H1 (cell line): ENCODE results near the gene SRRM5. TPM values are rescaled to one million over a fixed set of nuclear protein-coding genes. Genes with fewer than 3 reads are reported as not detected.

ENCODE experiments used
- CTCF ChIA-PET: fragments of 300-600 bp; sonication (Branson Sonifier 250); formaldehyde crosslinking; loops from one replicate; lab custom pipeline; 2021; ENCODE audit not compliant: partially characterized antibody; lab: Charles Lee
- POLR2A ChIA-PET: fragments of 300-600 bp; sonication (Branson Sonifier 250); formaldehyde crosslinking; loops from one replicate; lab custom pipeline; 2021; ENCODE audit warnings: inconsistent platforms; ENCODE audit not compliant: partially characterized antibody; lab: Charles Lee
- DNase-seq, 2 experiments: peaks; one replicate each; pipeline versions ENCODE4 v3.0.0 to v3.0.0-alpha.2; 2010 to 2022; ENCODE audit warnings: low spot score in 2 of 2, low read depth in 1 of 2, mixed read lengths in 1 of 2
- FAIRE-seq: peaks from 2 replicates; lab custom pipeline; 2011; peaks lifted over from hg19 to GRCh38; lab: Jason Lieb, UNC
- H2AFZ ChIP-seq: 2 replicates; pipeline ENCODE4 v1.8.1; 2012; ENCODE audit warnings: low read length, inconsistent platforms
- H2AK5ac ChIP-seq: 2 replicates; pipeline ENCODE4 v1.6.1; 2013; ENCODE audit warnings: low read depth, low read length
- H2BK120ac ChIP-seq: replicated peaks from 2 replicates; pipeline ENCODE3; 2013; ENCODE audit warnings: low read depth, low read length, inconsistent platforms
- H2BK12ac ChIP-seq: 2 replicates; pipeline ENCODE4 v1.6.1; 2013; ENCODE audit warnings: low read depth, low read length
- H2BK15ac ChIP-seq: 2 replicates; pipeline ENCODE4 v1.6.1; 2013; ENCODE audit warnings: low read length
- H2BK20ac ChIP-seq: 2 replicates; pipeline ENCODE4 v1.6.1; 2013; ENCODE audit warnings: low read length
- H2BK5ac ChIP-seq: 2 replicates; pipeline ENCODE4 v1.6.1; 2013; ENCODE audit warnings: low read depth, low read length
- H3K14ac ChIP-seq: 2 replicates; pipeline ENCODE4 v1.6.1; 2013; ENCODE audit warnings: inconsistent platforms; ENCODE audit not compliant: insufficient read length
- H3K18ac ChIP-seq: 2 replicates; pipeline ENCODE4 v1.6.1; 2013; ENCODE audit warnings: low read length; ENCODE audit errors: extremely low read depth
- H3K23ac ChIP-seq: 2 replicates; pipeline ENCODE4 v1.6.1; 2013; ENCODE audit warnings: inconsistent platforms; ENCODE audit not compliant: insufficient read length
- H3K23me2 ChIP-seq: 2 replicates; pipeline ENCODE4 v1.6.1; 2013; ENCODE audit warnings: low read depth, low read length
- H3K27ac ChIP-seq: 2 replicates; pipeline ENCODE4 v1.6.1; 2011; ENCODE audit warnings: low read depth, low read length, inconsistent platforms
- H3K27me3 ChIP-seq, 4 experiments: replicated peaks in 1 of 4; 1 replicate in 1 of 4; 2 replicates in 3 of 4; pipeline versions ENCODE4 v1.6.1 to v1.8.1; 2011 to 2013; ENCODE audit warnings: low read length in 3 of 4, mild to moderate bottlenecking in 3 of 4, inconsistent platforms in 2 of 4, mixed read lengths in 2 of 4, moderate library complexity in 1 of 4; ENCODE audit not compliant: control insufficient read depth in 3 of 4, insufficient read depth in 3 of 4; ENCODE audit errors: extremely low read depth in 1 of 4
- H3K36me3 ChIP-seq, 4 experiments: 2 replicates each; pipeline versions ENCODE4 v1.6.1 to v1.8.1; 2011 to 2013; ENCODE audit warnings: mild to moderate bottlenecking in 4 of 4, low read length in 3 of 4, moderate library complexity in 2 of 4, control low read depth in 1 of 4, inconsistent platforms in 1 of 4; ENCODE audit not compliant: insufficient read depth in 4 of 4, control insufficient read depth in 2 of 4
- H3K4ac ChIP-seq: replicated peaks from 2 replicates; pipeline ENCODE3; 2013; ENCODE audit warnings: low read length, low read depth, mixed read lengths, inconsistent platforms; ENCODE audit not compliant: insufficient read length
- H3K4me1 ChIP-seq, 4 experiments: replicated peaks in 1 of 4; 1 replicate in 1 of 4; 2 replicates in 3 of 4; pipeline versions ENCODE4 v1.6.1 to v1.8.1; 2011 to 2013; ENCODE audit warnings: low read length in 3 of 4, inconsistent platforms in 2 of 4, mixed read lengths in 1 of 4; ENCODE audit not compliant: insufficient read depth in 4 of 4, control insufficient read depth in 3 of 4
- H3K4me2 ChIP-seq, 2 experiments: 2 replicates each; pipeline versions ENCODE4 v1.6.1 to v1.8.1; 2011 to 2013; ENCODE audit warnings: low read depth in 2 of 2, low read length in 2 of 2, control low read depth in 1 of 2, inconsistent platforms in 1 of 2, mild to moderate bottlenecking in 1 of 2; ENCODE audit not compliant: insufficient read depth in 1 of 2
- H3K4me3 ChIP-seq, 4 experiments: fragments of 200-600, 300-600 bp in 1 of 4; sonication (generic), shearing (Covaris generic), sonication (Bioruptor Twin) in 1 of 4; 2 replicates each; pipeline versions ENCODE4 v1.5.1 to v1.8.1; 2011 to 2016; ENCODE audit warnings: low read length in 4 of 4, low read depth in 3 of 4, control low read depth in 2 of 4, inconsistent platforms in 2 of 4, mild to moderate bottlenecking in 2 of 4, mixed read lengths in 1 of 4, moderate library complexity in 1 of 4; ENCODE audit not compliant: insufficient read depth in 2 of 4; ENCODE audit errors: extremely low read depth in 1 of 4
- H3K56ac ChIP-seq: replicated peaks from 2 replicates; pipeline ENCODE3; 2013; ENCODE audit warnings: low read depth, mild to moderate bottlenecking, mixed read lengths, low read length, inconsistent platforms; ENCODE audit not compliant: insufficient read length
- H3K79me1 ChIP-seq: 2 replicates; pipeline ENCODE4 v1.6.1; 2013; ENCODE audit warnings: low read depth, low read length, control low read depth
- H3K79me2 ChIP-seq, 2 experiments: 2 replicates each; pipeline versions ENCODE4 v1.6.1 to v1.8.1; 2012 to 2013; ENCODE audit warnings: low read length in 2 of 2, mild to moderate bottlenecking in 2 of 2, inconsistent platforms in 1 of 2; ENCODE audit not compliant: insufficient read depth in 2 of 2, control insufficient read depth in 1 of 2
- H3K9ac ChIP-seq, 4 experiments: replicated peaks in 1 of 4; 1 replicate in 1 of 4; 2 replicates in 3 of 4; pipeline versions ENCODE4 v1.6.1 to v1.8.1; 2011 to 2013; ENCODE audit warnings: low read depth in 3 of 4, low read length in 3 of 4, control low read depth in 2 of 4, mild to moderate bottlenecking in 2 of 4, moderate library complexity in 2 of 4, inconsistent platforms in 1 of 4; ENCODE audit errors: extremely low read depth in 1 of 4
- H3K9me3 ChIP-seq, 2 experiments: 2 replicates each; pipeline versions ENCODE4 v1.6.1 to v1.8.1; 2012 to 2013; ENCODE audit warnings: mild to moderate bottlenecking in 2 of 2, moderate library complexity in 2 of 2, control low read depth in 1 of 2, inconsistent platforms in 1 of 2, low read depth in 1 of 2, low read length in 1 of 2, mixed read lengths in 1 of 2; ENCODE audit not compliant: insufficient read depth in 2 of 2
- H4K20me1 ChIP-seq, 2 experiments: replicated peaks in 1 of 2; 2 replicates each; pipeline versions ENCODE3 to v1.8.1; 2011 to 2013; ENCODE audit warnings: inconsistent platforms in 2 of 2, low read length in 2 of 2, mild to moderate bottlenecking in 1 of 2; ENCODE audit not compliant: insufficient read depth in 2 of 2, control insufficient read depth in 1 of 2
- H4K5ac ChIP-seq: 2 replicates; pipeline ENCODE4 v1.6.1; 2013; ENCODE audit warnings: low read length, low read depth, mixed read lengths, inconsistent platforms; ENCODE audit not compliant: insufficient read length
- H4K8ac ChIP-seq: 2 replicates; pipeline ENCODE4 v1.8.0; 2013; ENCODE audit warnings: mild to moderate bottlenecking, moderate library complexity, low read length, inconsistent platforms; ENCODE audit not compliant: insufficient read depth; ENCODE audit errors: extremely low read depth
- H4K91ac ChIP-seq: replicated peaks from 2 replicates; pipeline ENCODE3; 2013; ENCODE audit warnings: low read length, mixed read lengths, inconsistent platforms; ENCODE audit not compliant: insufficient read length
- ASH2L ChIP-seq: fragments of 200-600, 300-600 bp; sonication (generic); IDR thresholded peaks from one replicate; pipeline ENCODE4 v1.7.1; 2017; ENCODE audit warnings: low read length
- KDM5A ChIP-seq: fragments of 200-600 bp; IDR thresholded peaks from 2 replicates; pipeline ENCODE4 v1.7.1; 2012; ENCODE audit warnings: mild to moderate bottlenecking, low read length, inconsistent platforms, mixed read lengths
- NRF1 ChIP-seq: IDR thresholded peaks from 2 replicates; pipeline ENCODE4 v1.6.1; 2011; ENCODE audit warnings: mild to moderate bottlenecking, low read depth, low read length, improper control_type of control experiment
- POU5F1 ChIP-seq: IDR thresholded peaks from 2 replicates; pipeline ENCODE4 v1.6.1; 2011; ENCODE audit warnings: low read depth, mild to moderate bottlenecking, low read length, moderate library complexity
- SUZ12 ChIP-seq: fragments of 200-600 bp; sonication (generic); IDR thresholded peaks from 2 replicates; pipeline ENCODE4 v1.6.1; 2012; ENCODE audit warnings: mild to moderate bottlenecking, inconsistent platforms, low read length, moderate library complexity, mixed read lengths
- WGBS, 2 experiments: shearing (Covaris generic) in 1 of 2; methylation state at CpG; one replicate each; pipeline versions ENCODE4 v1.1.6 to v1.1.7; 2013 to 2015; ENCODE audit warnings: low lambda C conversion rate in 2 of 2, mixed read lengths in 2 of 2, inconsistent platforms in 1 of 2, low coverage in 1 of 2, missing lambda C conversion rate in 1 of 2; ENCODE audit not compliant: insufficient replicate concordance in 2 of 2, insufficient coverage in 1 of 2, insufficient read length in 1 of 2; ENCODE audit errors: extremely low coverage in 1 of 2, missing lambda C conversion rate in 1 of 2; 5-methylcytosine and 5-hydroxymethylcytosine counted together
- polyA plus RNA-seq, 7 experiments: library from polyadenylated mRNA; depleted of rRNA in 3 of 7; stranded (reverse) in 5 of 7; unstranded in 2 of 7; fragments of >200 nt in 5 of 7; fragments of 200-250 nt in 2 of 7; gene quantifications; 1 replicate in 5 of 7; 2 replicates in 1 of 7; 4 replicates in 1 of 7; pipeline versions ENCODE4 v1.2.1 to v1.2.3, GENCODE V29; 2011 to 2013; ENCODE audit warnings: missing spikeins in 2 of 7, mixed read lengths in 2 of 7
- total RNA-seq: library from RNA; stranded (reverse); fragmentation: NEBNext Ultra II Directional; extraction: Animal tissue kit (Norgen Biotek cat#: 25700); gene quantifications from 2 replicates; pipeline ENCODE4 v1.2.1, GENCODE V29; 2021

SRRM5 gene
- total and polyA plus RNA-seq, 2 of the 8 experiments (the other 6 are each of a cell fraction or from before 2014, with no cell fraction given), result 0.06 to 0.11 TPM

DNA sequence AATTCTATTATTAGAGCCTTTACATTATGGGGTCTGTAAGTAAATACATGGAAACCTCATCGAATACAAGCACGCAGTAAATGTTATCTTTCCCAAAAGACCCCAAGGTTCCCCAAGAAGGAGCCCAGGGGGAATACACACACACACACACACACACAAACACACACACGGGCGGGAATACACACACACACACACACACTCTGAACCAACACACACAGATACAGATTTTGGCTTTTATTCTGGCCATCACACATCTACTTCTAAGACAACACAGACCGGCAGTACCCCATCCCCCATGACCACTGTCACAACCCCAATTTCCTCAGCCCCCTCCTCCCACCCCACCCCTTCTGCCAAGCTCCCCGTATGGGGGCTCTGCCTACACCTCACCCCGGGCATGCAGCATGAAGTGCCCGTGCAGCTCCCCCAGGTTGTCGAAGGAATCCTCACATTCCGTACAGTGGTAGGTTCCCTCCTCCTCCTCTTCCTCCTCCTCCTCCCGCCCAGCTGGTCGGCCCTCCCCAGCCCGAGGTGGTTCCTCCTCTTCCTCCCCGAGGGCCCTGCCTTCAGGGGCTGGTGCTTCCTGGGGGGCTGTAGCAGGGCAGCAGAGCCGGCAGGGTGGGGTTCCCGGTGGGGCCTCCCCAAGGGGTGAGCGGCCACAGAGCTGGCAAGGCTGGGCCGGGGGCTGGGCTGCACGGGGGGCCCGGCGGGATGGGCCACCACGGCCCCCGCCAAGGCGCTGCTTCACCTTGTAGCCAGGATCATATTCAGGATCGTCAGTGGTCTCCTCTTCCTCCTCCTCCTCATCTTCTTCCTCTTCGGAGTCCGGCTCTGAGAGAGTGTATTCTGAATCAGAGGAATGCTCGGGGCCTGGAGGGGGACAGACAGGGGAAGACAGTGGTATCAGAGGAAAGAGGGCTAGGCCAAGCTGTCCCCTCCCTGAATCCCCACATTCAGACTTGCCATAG is 4.4 kb upstream of the SRRM5 start:
- Histone ChIP-seq H2BK5ac (no peak overlapping the region), H3K4ac (no peak overlapping the region), H4K8ac (no peak overlapping the region), H3K9me3 (no peaks in the 10 kb centered on the region; a peak in 1 of 4 replicates), H3K4me1 (no peaks in the 10 kb centered on the region), H4K91ac (no peak overlapping the region), H2AFZ (no peak overlapping the region), H2BK15ac (no peak overlapping the region), H3K23ac (no peak overlapping the region), H3K4me3 (no peak overlapping the region), H3K79me2 (no peaks in the 10 kb centered on the region), H2BK12ac (no peak overlapping the region), H3K27ac (no peak overlapping the region), H3K4me2 (no peak overlapping the region), H3K9ac (no peak overlapping the region), H4K20me1 (peaks cover 0 to 9% of the 10 kb centered on the region in 2 experiments), H3K14ac (no peak overlapping the region), H3K23me2 (no peaks in the 10 kb centered on the region; the same call in 1 of the 2 replicates), H3K56ac (no peak overlapping the region), H4K5ac (no peak overlapping the region), H3K27me3 (no peaks in the 10 kb centered on the region), H3K18ac (no peak overlapping the region), H2AK5ac (no peak overlapping the region), H2BK120ac (no peak overlapping the region), H3K79me1 (peaks cover 5% of the 10 kb centered on the region; the same call in 1 of the 2 replicates), H2BK20ac (no peak overlapping the region), H3K36me3 (peaks cover 0 to 4% (median 0%) of the 10 kb centered on the region in 4 experiments; a peak in 1 of 8 replicates)
- ChIA-PET CTCF (interaction anchor here (1.8 to 2.1 kb wide), 2 partner anchors 10 to 18 kb away, joined by 9 read pairs; no protein-coding TSS in a partner anchor), POLR2A (interaction anchor here (0.9 to 3.4 kb wide), 4 partner anchors 10 to 63 kb away, joined by 3 to 17 read pairs (median 3); partner anchors contain the start of genes IRGQ and ZNF576)
- no peak for FAIRE-seq
- no peak for TF ChIP-seq NRF1
- TF ChIP-seq KDM5A, result no peak
- TF ChIP-seq SUZ12, result no peak
- TF ChIP-seq ASH2L, result no peak
- TF ChIP-seq POU5F1, result no peak
- DNase-seq, result no peak
- 96% methylated on average over 6 of the region's 28 CpGs; no CpG with 5 or more reads in 1 of the 2 experiments for WGBS, 2 experiments
